ENCODE results near the gene ADCY9.

The ADCY9 gene

GRCh38 chr16:4101421-4102219 is 14.6 kb downstream of the ADCY9 start:
- TF ChIP-seq, protein P1, sequence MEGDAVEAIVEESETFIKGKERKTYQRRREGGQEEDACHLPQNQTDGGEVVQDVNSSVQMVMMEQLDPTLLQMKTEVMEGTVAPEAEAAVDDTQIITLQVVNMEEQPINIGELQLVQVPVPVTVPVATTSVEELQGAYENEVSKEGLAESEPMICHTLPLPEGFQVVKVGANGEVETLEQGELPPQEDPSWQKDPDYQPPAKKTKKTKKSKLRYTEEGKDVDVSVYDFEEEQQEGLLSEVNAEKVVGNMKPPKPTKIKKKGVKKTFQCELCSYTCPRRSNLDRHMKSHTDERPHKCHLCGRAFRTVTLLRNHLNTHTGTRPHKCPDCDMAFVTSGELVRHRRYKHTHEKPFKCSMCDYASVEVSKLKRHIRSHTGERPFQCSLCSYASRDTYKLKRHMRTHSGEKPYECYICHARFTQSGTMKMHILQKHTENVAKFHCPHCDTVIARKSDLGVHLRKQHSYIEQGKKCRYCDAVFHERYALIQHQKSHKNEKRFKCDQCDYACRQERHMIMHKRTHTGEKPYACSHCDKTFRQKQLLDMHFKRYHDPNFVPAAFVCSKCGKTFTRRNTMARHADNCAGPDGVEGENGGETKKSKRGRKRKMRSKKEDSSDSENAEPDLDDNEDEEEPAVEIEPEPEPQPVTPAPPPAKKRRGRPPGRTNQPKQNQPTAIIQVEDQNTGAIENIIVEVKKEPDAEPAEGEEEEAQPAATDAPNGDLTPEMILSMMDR (IDR thresholded peaks at IDR 0.05; ENCODE audit: poor library complexity, severe bottlenecking) = no peak
- Histone ChIP-seq H3K36me3 (ENCODE audit: low read depth) (no peaks in the 10 kb centered on the region; the same call in 1 of the 2 replicates), H3K27me3 (ENCODE audit: insufficient read depth, poor library complexity, severe bottlenecking) (no peaks in the 10 kb centered on the region), H3K9me3 (ENCODE audit: severe bottlenecking) (no peaks in the 10 kb centered on the region), H3K4me3 (ENCODE audit: severe bottlenecking) (no peak overlapping the region), H3K27ac (ENCODE audit: poor library complexity, severe bottlenecking) (no peak overlapping the region), H3K4me1 (ENCODE audit: insufficient read depth, poor library complexity, severe bottlenecking) (no peaks in the 10 kb centered on the region)
- DNase-seq (ENCODE audit: low spot score) (no peak), ATAC-seq (ENCODE audit: low read depth) (no peak)

- H3K9me3 ChIP-seq (ENCODE audit: severe bottlenecking) = no peaks in the 10 kb centered on the region
- H3K27ac ChIP-seq (ENCODE audit: poor library complexity, severe bottlenecking) = no peak overlapping the region
- no peaks in the 10 kb centered on the region; the same call in 1 of the 2 replicates for H3K36me3 ChIP-seq (ENCODE audit: low read depth)
- DNase-seq (ENCODE audit: low spot score) = no peak
- no peak for ATAC-seq (ENCODE audit: low read depth)
- H3K4me3 ChIP-seq (ENCODE audit: severe bottlenecking) = no peak overlapping the region
- TF ChIP-seq, protein P1 (IDR thresholded peaks at IDR 0.05; ENCODE audit: poor library complexity, severe bottlenecking) = no peak
- H3K27me3 ChIP-seq (ENCODE audit: insufficient read depth, poor library complexity, severe bottlenecking) = no peaks in the 10 kb centered on the region
- no peaks in the 10 kb centered on the region for H3K4me1 ChIP-seq (ENCODE audit: insufficient read depth, poor library complexity, severe bottlenecking)
Observed at GRCh38 chr16:4098501-4098900, 17.7 kb downstream of the ADCY9 start.

DNA sequence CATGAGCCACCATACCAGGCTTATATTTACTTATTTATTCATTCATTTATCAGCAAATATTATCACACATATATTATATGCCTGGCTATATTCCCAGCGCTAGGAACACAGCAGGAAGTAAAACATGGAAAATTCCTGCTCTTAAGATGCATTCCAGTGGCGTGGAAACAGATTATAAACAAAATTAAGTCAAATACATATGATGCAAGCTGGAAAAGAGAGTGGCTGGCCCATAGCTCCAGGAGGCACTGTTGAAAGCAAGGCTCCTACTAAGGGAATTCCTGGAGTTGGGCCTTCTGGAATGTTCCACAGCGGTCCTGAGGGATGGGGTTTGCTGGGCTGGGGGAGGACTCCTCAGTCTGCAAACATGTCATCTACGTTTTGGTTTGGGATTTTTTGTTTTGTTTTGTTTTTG is 18.4 kb downstream of the ADCY9 start:
- Histone ChIP-seq H3K36me3 (ENCODE audit: low read depth) (no peaks in the 10 kb centered on the region; the same call in 1 of the 2 replicates), H3K4me1 (ENCODE audit: insufficient read depth, poor library complexity, severe bottlenecking) (no peaks in the 10 kb centered on the region), H3K27me3 (ENCODE audit: insufficient read depth, poor library complexity, severe bottlenecking) (no peaks in the 10 kb centered on the region), H3K9me3 (ENCODE audit: severe bottlenecking) (no peaks in the 10 kb centered on the region), H3K27ac (ENCODE audit: poor library complexity, severe bottlenecking) (no peak overlapping the region), H3K4me3 (ENCODE audit: severe bottlenecking) (no peak overlapping the region)
- ATAC-seq (ENCODE audit: low read depth) (no peak), DNase-seq (ENCODE audit: low spot score) (no peak)
- TF ChIP-seq, protein P1 (IDR thresholded peaks at IDR 0.05; ENCODE audit: poor library complexity, severe bottlenecking) = no peak

DNA sequence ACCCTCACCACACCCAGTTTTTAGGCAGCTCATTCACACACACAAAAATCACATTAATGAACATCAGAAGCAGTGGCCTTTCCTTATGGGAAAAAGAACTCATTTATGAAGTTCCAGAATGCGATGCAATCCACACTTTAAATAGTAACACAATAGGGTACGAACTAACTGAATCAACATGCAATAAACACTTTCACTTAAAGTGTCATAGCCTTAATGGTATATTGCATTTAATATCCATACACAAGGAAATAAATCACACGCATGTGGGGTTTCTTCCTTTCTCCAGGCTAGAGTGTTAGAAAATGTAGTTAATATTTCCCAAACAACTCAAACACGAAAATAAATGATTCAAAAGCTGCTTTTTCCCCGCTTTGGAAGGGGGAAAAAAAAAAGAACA is 19.7 kb downstream of the ADCY9 start:
- TF ChIP-seq, protein P1 (IDR thresholded peaks at IDR 0.05; ENCODE audit: poor library complexity, severe bottlenecking) = no peak
- ATAC-seq (ENCODE audit: low read depth) (no peak), DNase-seq (ENCODE audit: low spot score) (no peak)
- Histone ChIP-seq H3K4me3 (ENCODE audit: severe bottlenecking) (no peak overlapping the region), H3K27ac (ENCODE audit: poor library complexity, severe bottlenecking) (no peak overlapping the region), H3K27me3 (ENCODE audit: insufficient read depth, poor library complexity, severe bottlenecking) (no peaks in the 10 kb centered on the region), H3K9me3 (ENCODE audit: severe bottlenecking) (no peaks in the 10 kb centered on the region), H3K36me3 (ENCODE audit: low read depth) (no peaks in the 10 kb centered on the region; the same call in 1 of the 2 replicates), H3K4me1 (ENCODE audit: insufficient read depth, poor library complexity, severe bottlenecking) (no peaks in the 10 kb centered on the region)
